Panc1 (cell line): Measurements from ENCODE around the gene THADA. TPM values are rescaled to one million over a fixed set of nuclear protein-coding genes. Genes with fewer than 3 reads are reported as not detected.

ENCODE experiments used
- ATAC-seq: fragments of 200-7000 bp; cut with Tn5 transposase; 2 replicates; pipeline ENCODE4 v1.9.1; 2020; ENCODE audit warnings: mild to moderate bottlenecking, moderate library complexity
- BruUV-seq: library from RNA; stranded (reverse); fragments of 400-500 nt; replicated peaks from 2 replicates; lab custom pipeline; 2021; lab: Mats Ljungman, UMichigan
- CTCF ChIA-PET: fragments of 300-600 bp; sonication (Branson Sonifier 250); formaldehyde crosslinking; loops from one replicate; lab custom pipeline; 2022; ENCODE audit warnings: antibody characterized with exemption; lab: Charles Lee
- POLR2A ChIA-PET: fragments of 300-600 bp; sonication (Branson Sonifier 250); formaldehyde crosslinking; loops from one replicate; lab custom pipeline; 2022; ENCODE audit warnings: antibody characterized with exemption; lab: Charles Lee
- DNase-seq: peaks from one replicate; pipeline ENCODE4 v3.0.0-alpha.2; 2010; ENCODE audit warnings: low read depth, low spot score
- H3K27ac ChIP-seq: 2 replicates; pipeline ENCODE4 v1.5.1; 2011; ENCODE audit warnings: mild to moderate bottlenecking, low read length, inconsistent platforms
- H3K27me3 ChIP-seq: fragments of 200-500 bp; sonication (Bioruptor generic); 2 replicates; pipeline ENCODE4 v1.6.0; 2014; ENCODE audit warnings: low read length, inconsistent platforms; ENCODE audit not compliant: control insufficient read depth, insufficient read depth
- H3K36me3 ChIP-seq: fragments of 200-500 bp; sonication (Bioruptor generic); 2 replicates; pipeline ENCODE4 v1.5.1; 2014; ENCODE audit warnings: inconsistent platforms, mild to moderate bottlenecking, low read length, moderate library complexity; ENCODE audit not compliant: control insufficient read depth, insufficient read depth
- H3K4me1 ChIP-seq: 2 replicates; pipeline ENCODE4 v1.5.1; 2011; ENCODE audit warnings: inconsistent platforms, mild to moderate bottlenecking, low read length, moderate library complexity; ENCODE audit not compliant: control insufficient read depth, insufficient read depth
- H3K4me3 ChIP-seq, 2 experiments: 2 replicates each; pipeline ENCODE4 v1.5.1; 2011 to 2012; ENCODE audit warnings: low read depth in 2 of 2, low read length in 2 of 2, mild to moderate bottlenecking in 2 of 2, inconsistent platforms in 1 of 2, moderate library complexity in 1 of 2
- H3K9me3 ChIP-seq: fragments of 200-500 bp; sonication (Bioruptor generic); 2 replicates; pipeline ENCODE4 v1.5.1; 2014; ENCODE audit warnings: low read depth, mild to moderate bottlenecking, inconsistent platforms, low read length, moderate library complexity; ENCODE audit not compliant: control insufficient read depth, insufficient read depth
- POLR2AphosphoS5 ChIP-seq: IDR thresholded peaks from 2 replicates; pipeline ENCODE4 v1.6.1; 2012; ENCODE audit warnings: mild to moderate bottlenecking, low read depth, low read length, moderate library complexity
- SIN3A ChIP-seq: IDR thresholded peaks from 2 replicates; pipeline ENCODE4 v1.6.1; 2012; ENCODE audit warnings: low read depth, mild to moderate bottlenecking, low read length, moderate library complexity, borderline replicate concordance; ENCODE audit not compliant: insufficient read depth
- TCF7L2 ChIP-seq: IDR thresholded peaks from 2 replicates; pipeline ENCODE4 v1.6.1; 2011; ENCODE audit warnings: mild to moderate bottlenecking, low read depth, low read length, inconsistent platforms
- in situ Hi-C: cut with HindIII; loops from 2 replicates; pipeline ENCODE4 v1.10.0; 2016; ENCODE audit warnings: low sequenced_read_pairs, low pct_unique_long_range_greater_than_20kb
- intact Hi-C: fragments of 100-400 bp; cut with micrococcal nuclease; formaldehyde crosslinking; loops from one replicate; pipeline ENCODE4 v1.10.0; 2022; ENCODE audit not compliant: unreplicated experiment
- total RNA-seq: library from RNA; stranded (reverse); gene quantifications from one replicate; pipeline ENCODE4 v1.2.1, GENCODE V29; 2021; ENCODE audit not compliant: unreplicated experiment
- TF ChIP-seq, protein P1 (sequence below), 2 experiments: IDR thresholded peaks; 2 replicates each; pipeline ENCODE4 v1.6.1; 2011 to 2012; ENCODE audit warnings: low read depth in 2 of 2, control low read depth in 1 of 2, low read length in 1 of 2, mild to moderate bottlenecking in 1 of 2, moderate library complexity in 1 of 2; ENCODE audit not compliant: insufficient read depth in 1 of 2
- TF ChIP-seq, protein P2 (sequence below): fragments of 450-650 bp; IDR thresholded peaks from 2 replicates; pipeline ENCODE4 v1.5.1; 2017; ENCODE audit warnings: mild to moderate bottlenecking

The THADA gene
- total RNA-seq, 1 experiment from 2014 or later, result 37.2 TPM

DNA sequence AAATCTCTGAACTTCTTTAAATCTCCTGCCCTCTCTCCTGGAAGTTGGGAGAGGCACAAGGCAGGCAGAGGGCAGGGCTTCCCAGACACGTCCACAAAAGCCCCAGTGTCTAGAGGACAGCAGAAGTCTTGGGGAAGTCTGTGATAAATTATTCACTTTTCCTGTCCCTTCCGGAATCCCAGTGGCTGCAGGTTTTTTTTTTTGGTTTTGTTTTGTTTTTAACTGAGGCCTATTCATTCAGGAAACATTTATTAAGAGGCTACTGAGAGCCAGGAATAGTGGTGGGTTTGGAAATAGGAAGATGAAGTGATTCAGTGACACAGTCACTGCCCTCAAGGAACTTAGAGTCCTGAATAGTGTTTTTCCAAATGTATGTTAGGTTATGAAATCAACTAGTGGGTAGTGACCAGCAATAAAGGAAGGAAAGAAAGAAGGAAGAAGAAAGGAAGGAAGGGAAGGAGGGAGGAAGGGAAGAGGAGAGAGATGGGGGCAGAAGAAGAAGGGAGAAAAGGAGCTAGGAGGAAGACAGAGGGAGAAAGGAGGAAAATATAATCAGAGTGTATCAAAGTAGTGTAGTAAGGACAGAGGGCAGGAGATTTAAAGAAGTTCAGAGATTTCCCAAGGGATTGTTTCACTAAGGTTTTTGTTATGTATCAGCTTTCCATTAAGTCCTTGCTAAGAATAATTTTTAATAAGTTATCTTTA, 270.6 kb downstream of the THADA start:
- no peak for DNase-seq
- no peaks in the 10 kb centered on the region for H3K36me3 ChIP-seq
- TSS peak; percentile 63 for BruUV-seq
- in situ Hi-C loops (no loop called here), intact Hi-C loops (no loop called here)
- no peak for ATAC-seq
- CTCF ChIA-PET, result no interaction called here
- no peak for TF ChIP-seq POLR2AphosphoS5
- no peak overlapping the region for H3K4me3 ChIP-seq
- H3K27me3 ChIP-seq, result no peaks in the 10 kb centered on the region
- no peaks in the 10 kb centered on the region for H3K9me3 ChIP-seq
- POLR2A ChIA-PET, result interaction anchor here (0.6 kb wide), 1 partner anchor 492 kb away, joined by 5 read pairs; no protein-coding TSS in a partner anchor
- no peaks in the 10 kb centered on the region for H3K4me1 ChIP-seq
- no peak overlapping the region for H3K27ac ChIP-seq

DNA sequence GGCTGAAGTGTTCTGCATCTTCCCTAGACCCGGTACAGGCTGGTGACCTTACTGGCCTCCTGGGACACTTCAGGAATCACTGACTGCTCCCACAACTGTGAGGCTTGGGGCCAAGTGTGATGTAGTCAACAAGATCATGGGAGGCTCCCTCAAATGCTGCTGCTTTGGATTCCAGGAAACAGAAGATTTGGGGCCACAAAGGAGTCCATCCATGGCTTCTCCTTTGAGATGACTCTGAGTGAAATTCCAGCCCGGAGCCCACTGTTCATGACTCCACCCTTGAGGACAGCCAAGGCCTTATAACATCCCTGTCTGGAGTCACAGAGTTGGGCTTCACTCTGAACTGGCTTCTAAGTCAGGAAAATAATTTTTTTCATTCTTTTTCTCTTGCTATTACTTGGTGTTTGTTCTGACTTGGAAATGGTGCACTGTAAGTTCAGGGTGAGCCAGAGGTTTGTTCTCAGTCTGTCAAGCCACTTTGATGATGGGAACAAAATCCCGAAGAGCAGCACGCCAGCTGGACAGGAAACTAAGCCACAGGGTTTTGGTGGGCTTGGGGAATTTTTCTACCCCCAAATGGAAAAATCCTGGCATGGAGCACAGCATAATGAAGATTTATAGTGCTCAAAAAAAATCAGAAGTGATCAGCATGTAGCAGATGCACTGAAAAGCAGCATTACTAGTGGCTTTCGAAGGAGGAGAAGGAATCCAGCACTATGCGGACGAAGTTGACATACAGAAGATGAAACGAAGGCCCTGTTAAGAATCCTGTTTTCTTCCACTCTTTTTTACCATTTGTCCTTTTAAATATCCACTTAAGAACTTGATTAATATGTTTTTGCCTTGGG, 271.4 kb downstream of the THADA start:
- Histone ChIP-seq H3K9me3 (no peaks in the 10 kb centered on the region), H3K27me3 (no peaks in the 10 kb centered on the region), H3K4me1 (no peaks in the 10 kb centered on the region), H3K36me3 (no peaks in the 10 kb centered on the region), H3K27ac (no peak overlapping the region), H3K4me3 (no peak overlapping the region)
- no TSS peak for BruUV-seq
- CTCF ChIA-PET, result no interaction called here
- TF ChIP-seq POLR2AphosphoS5, result no peak
- TF ChIP-seq, protein P1, sequence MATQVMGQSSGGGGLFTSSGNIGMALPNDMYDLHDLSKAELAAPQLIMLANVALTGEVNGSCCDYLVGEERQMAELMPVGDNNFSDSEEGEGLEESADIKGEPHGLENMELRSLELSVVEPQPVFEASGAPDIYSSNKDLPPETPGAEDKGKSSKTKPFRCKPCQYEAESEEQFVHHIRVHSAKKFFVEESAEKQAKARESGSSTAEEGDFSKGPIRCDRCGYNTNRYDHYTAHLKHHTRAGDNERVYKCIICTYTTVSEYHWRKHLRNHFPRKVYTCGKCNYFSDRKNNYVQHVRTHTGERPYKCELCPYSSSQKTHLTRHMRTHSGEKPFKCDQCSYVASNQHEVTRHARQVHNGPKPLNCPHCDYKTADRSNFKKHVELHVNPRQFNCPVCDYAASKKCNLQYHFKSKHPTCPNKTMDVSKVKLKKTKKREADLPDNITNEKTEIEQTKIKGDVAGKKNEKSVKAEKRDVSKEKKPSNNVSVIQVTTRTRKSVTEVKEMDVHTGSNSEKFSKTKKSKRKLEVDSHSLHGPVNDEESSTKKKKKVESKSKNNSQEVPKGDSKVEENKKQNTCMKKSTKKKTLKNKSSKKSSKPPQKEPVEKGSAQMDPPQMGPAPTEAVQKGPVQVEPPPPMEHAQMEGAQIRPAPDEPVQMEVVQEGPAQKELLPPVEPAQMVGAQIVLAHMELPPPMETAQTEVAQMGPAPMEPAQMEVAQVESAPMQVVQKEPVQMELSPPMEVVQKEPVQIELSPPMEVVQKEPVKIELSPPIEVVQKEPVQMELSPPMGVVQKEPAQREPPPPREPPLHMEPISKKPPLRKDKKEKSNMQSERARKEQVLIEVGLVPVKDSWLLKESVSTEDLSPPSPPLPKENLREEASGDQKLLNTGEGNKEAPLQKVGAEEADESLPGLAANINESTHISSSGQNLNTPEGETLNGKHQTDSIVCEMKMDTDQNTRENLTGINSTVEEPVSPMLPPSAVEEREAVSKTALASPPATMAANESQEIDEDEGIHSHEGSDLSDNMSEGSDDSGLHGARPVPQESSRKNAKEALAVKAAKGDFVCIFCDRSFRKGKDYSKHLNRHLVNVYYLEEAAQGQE (IDR thresholded peaks at IDR 0.05; ENCODE audit: insufficient read depth in 1 of 2, low read depth in 2 of 2, low read length in 1 of 2), result no peak
- TF ChIP-seq, protein P2, sequence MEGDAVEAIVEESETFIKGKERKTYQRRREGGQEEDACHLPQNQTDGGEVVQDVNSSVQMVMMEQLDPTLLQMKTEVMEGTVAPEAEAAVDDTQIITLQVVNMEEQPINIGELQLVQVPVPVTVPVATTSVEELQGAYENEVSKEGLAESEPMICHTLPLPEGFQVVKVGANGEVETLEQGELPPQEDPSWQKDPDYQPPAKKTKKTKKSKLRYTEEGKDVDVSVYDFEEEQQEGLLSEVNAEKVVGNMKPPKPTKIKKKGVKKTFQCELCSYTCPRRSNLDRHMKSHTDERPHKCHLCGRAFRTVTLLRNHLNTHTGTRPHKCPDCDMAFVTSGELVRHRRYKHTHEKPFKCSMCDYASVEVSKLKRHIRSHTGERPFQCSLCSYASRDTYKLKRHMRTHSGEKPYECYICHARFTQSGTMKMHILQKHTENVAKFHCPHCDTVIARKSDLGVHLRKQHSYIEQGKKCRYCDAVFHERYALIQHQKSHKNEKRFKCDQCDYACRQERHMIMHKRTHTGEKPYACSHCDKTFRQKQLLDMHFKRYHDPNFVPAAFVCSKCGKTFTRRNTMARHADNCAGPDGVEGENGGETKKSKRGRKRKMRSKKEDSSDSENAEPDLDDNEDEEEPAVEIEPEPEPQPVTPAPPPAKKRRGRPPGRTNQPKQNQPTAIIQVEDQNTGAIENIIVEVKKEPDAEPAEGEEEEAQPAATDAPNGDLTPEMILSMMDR, result no peak
- TF ChIP-seq TCF7L2, result no peak
- TF ChIP-seq SIN3A, result no peak
- POLR2A ChIA-PET, result no interaction called here
- no peak for DNase-seq
- ATAC-seq, result no peak
- in situ Hi-C loops, result no loop called here
- intact Hi-C loops, result no loop called here
